HS-5 (cell line): ENCODE data around the gene CSGALNACT2.
"Not testable (repeated sequence)": the region's sequence is repeated elsewhere in the genome, so short reads cannot be mapped to it uniquely, and the experiment has no call there.

Experiments used
- DNase-seq: peaks from one replicate; pipeline ENCODE4 v3.0.0-alpha.2; 2012; ENCODE audit warnings: low read depth

Gene CSGALNACT2

GRCh38 chr10:43218206-43218950 is 80.1 kb downstream of the CSGALNACT2 start:
- DNase-seq: no peak

DNA sequence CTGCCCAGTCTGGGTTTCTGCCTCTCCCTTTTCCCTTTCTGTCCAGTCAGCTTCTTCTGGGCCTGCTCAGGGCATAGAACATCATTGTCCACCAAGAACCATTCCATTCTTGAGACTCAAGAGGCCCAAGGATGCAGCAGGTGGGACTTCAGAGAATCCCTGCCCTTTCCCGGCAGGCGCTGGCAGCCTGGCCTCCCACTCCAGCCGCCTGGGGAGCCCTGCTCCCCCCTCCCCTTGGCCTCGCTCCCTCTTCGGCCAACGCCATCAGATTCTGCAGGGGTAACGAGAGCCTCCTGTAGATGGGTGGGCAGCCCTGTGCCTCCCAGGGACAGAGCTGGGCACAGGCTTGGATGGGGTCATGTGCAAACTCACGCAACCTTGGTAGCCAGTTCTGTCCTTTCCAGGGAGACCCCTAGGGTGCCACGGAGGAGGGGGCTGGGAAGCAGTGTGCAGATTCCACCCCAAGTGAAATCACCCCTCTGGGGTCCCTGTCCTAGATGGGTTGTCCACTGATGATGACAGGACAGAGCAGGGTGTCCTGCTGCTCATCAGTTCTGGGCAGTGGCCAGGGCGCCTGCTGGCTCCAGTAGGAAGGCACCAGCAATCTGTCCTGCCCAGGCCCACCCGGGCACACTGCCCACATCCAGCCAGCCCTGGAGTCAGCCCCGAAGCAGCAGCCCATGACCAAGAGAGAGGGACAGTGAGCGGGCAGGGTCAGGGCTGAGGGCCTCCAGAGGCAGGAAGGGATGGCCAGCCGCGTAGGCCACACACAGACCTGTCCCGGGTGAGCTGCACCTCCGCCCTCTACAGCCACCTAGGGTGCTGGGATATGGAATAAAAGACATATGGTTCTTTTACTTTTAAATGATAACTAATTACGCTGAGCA is 80.9 kb downstream of the CSGALNACT2 start:
- no peak for DNase-seq

- DNase-seq: no peak
Measured at GRCh38 chr10:43219848-43220247, 81.6 kb downstream of the CSGALNACT2 start.

DNA sequence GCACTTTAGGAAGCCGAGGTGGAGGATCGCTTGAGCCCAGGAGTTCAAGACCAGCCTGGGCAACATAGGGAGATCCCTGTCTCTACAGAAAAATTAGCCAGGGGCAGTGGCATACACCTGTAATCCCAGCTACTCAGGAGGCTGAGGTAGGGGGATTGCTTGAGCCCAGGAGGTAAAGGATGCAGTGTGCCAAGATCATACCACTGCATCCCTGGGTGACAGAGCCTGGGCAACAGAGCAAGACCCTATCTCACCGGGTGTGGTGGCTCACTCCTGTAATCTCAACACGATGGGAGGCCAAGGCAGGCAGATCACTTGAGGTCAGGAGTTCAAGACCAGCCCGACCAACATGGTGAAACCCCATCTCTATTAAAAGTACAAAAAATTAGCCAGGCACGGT is 82.0 kb downstream of the CSGALNACT2 start:
- DNase-seq: not testable (repeated sequence)

DNA sequence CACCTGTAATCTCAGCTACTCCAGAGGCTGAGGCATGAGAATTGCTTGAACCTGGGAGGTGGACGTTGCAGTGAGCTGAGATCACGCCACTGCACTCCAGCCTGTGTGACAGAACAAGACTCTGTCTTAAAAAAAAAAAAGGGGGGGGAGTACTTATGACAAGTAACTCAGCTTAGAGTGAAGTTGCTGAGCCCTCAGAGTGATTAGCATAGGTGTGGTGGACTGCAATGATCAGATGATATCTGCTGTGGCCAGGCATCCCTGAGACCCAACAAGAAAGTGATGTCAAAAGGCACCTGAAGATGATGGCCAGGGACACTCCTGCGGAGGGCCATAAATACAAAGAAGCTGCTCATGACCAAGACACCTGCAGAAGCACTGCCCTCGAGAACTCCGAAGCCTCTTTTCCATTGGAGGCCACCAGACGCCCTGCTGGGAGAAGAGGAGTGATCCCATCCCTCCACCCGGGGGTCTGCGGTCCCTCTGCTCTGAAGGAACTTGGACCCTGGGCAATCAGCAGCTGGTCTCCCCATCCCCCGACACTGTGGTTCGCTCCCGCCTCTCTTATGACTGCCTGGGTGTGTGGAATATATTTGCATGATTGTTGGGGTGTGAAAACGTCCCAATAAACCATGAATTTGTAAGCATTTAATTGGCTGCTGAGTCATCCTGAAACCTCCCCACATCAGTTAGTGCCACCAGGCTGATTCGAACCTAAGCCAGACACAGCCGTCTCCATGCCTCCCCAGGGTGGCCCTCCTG is 82.6 kb downstream of the CSGALNACT2 start:
- DNase-seq: no peak

DNA sequence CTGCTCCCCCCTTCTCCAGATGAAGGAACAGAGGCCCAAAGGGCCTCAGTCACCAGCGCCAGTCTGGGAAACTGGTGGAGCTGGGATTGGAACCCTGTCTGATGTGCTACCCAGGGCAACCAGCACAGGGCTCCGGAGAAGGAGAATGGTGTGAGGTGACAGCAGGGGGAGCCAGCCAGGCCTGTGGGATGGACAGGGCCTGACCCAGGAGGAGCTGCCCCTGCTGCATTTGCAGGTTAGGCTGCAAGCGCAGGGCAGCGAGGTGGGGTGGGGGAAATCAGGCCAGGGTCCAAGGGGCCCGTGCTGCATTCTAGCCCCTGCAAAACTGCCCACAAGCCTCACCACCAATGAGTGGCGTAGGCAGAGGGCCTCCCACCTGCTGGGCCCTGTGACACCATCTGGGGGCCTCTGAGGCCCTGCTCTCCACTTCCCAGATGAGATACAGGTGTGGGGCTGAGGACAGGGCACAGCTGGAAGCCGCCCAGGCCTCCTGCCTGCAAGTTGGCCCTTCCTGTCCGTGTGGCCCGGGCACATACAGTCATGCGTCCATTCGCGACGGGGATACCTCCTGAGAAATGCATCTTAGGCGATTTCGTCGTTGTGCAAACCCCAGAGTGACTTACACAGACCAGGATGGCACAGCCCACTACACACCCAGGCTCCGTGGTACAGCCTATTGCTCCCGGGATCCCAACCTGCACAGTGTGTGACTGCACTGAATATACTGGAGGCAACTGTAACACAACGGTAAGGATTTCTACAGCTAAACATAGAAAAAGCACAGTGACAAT is 83.4 kb downstream of the CSGALNACT2 start:
- no peak for DNase-seq

DNA sequence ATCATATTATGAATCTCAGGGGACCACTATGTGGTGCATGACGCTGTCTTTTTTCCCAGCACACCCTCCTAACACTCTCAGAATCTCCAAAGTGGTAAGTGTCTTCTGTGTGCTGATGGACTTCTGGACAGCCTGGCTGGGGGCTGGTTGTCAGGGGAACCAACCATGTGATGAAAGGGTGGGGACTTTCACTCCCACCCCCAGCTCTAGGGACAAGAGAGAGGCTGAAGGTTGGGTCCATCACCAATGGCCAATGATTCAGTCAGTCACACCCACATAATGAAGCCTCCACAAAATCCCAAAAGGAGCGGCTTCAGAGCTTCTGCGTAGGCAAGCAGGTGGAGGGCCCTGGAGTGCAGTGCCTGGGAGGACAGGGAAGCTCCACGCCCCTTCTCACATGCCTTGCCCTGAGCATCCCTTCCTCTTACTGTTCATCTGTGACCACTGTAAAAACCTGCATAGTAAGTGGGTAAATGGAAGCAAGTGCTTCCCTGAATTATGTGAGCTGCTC is 84.0 kb downstream of the CSGALNACT2 start:
- DNase-seq: no peak

DNA sequence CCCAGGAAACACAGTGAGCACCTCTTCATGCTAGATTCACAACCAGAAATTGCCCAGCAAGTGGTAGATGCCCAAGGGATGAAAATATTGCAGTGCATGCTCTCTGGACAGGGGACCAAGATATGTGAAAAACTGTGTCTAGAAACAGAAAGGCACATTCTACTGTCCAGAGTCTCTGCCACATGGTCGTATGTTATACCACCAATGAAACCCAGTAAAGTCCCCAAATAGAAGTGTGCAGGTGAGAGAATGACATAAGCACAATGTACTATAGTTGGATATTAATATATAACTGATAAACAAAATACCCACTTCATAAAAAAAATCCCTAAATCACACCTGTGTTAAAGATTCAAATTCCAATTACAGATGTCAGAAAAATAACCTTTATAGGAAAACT is 84.8 kb downstream of the CSGALNACT2 start:
- DNase-seq: no peak

GRCh38 chr10:43224321-43224720 is 86.1 kb downstream of the CSGALNACT2 start:
- no peak for DNase-seq

GRCh38 chr10:43225004-43225786 is 87.0 kb downstream of the CSGALNACT2 start:
- no peak for DNase-seq

- DNase-seq: no peak
Measured at GRCh38 chr10:43225787-43226153, 87.5 kb downstream of the CSGALNACT2 start.

DNA sequence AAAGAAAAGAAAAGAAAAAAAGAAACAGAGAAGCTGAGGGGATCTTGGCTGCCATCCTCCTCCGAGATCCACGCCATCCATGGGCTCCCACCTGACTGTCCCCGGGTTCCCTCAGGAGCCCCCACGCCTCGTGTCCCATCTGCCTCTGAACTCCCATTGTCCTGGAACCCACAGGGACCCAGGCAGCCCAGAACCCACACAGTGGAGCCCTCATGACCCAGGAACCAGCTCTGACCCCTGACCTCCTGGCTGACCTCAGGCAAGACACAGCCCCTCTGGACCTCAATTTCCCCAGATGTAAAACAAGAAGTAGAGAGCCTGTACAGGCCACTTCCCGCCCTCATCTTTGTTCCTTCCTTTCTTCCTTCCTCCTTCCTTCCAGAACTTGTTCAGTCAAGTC is 88.2 kb downstream of the CSGALNACT2 start:
- DNase-seq: no peak

DNA sequence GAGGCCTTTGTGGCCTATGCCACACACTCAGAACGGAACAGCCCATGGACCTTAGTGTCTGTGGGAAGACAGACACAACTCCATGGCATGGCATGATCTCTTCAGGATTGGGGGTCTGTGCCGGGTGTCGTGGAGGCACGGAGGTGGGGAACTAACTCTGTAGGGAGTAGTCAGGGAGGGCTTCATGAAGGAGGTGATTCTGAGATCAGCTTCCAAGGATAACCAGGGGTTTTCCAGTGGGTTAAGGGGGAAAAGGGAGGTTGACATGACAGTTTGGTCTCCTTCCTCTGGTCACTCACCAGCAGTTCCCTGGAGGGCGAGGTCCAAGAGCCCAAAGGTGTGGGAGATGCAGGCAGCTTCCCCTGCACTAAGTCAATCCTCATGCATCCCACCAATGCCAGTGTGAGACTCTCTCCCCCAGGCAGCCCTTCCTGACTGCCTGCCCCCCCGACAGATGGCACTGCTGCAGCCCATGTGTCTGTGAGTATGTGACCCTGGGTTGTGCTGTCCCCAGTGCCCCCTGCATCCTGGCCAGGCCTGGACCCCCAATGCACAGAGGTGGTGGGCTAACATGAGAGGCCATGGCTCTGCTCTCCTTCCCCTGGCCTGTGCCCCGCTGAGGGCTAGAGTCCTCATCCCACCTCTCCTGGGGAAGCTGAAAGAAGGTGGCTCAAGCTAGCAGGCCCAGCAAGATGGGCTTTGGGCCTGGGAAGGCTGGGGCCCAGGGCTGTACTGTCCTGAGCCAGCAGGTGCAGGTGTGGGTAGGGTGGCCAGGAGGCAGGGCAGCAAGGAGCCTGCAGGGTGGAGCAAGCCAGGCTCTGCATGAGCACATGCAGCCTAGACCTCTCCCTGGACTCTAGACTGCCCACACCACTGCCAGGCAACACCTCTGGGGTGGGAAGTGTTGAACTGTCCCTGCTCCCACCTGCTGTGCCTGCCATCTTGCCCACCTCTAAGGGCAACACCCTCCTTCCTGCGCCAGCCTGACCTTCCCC is 88.9 kb downstream of the CSGALNACT2 start:
- no peak for DNase-seq

- DNase-seq: no peak
Measured at GRCh38 chr10:43227911-43228782, 89.9 kb downstream of the CSGALNACT2 start.

- DNase-seq: no peak
Measured at GRCh38 chr10:43228783-43229207, 90.5 kb downstream of the CSGALNACT2 start.

- no peak for DNase-seq
Measured at GRCh38 chr10:43229208-43230061, 91.2 kb downstream of the CSGALNACT2 start.

GRCh38 chr10:43230101-43230908 is 92.1 kb downstream of the CSGALNACT2 start:
- no peak for DNase-seq
